Measurements from ENCODE around the gene ZG16B. TPM values are rescaled to one million over a fixed set of nuclear protein-coding genes. Genes with fewer than 3 reads are reported as not detected.

The ZG16B gene
- polyA plus RNA-seq, 1 donor, result 0.48 TPM

GRCh38 chr16:2806286-2806685 lies 23.8 kb upstream of the ZG16B start:
- no peak for DNase-seq

- no peak for DNase-seq
These were observed 21.9 kb upstream of the ZG16B start for GRCh38 chr16:2808181-2808580.

GRCh38 chr16:2809149-2809760 lies 20.8 kb upstream of the ZG16B start:
- no peak for DNase-seq

GRCh38 chr16:2810651-2811050 lies 19.5 kb upstream of the ZG16B start:
- no peak for DNase-seq

GRCh38 chr16:2811703-2812471 lies 18.2 kb upstream of the ZG16B start:
- DNase-seq, result no peak

- no peak for DNase-seq
These were observed 16.3 kb upstream of the ZG16B start for GRCh38 chr16:2813771-2814221.

GRCh38 chr16:2814551-2815298 lies 15.4 kb upstream of the ZG16B start:
- DNase-seq, result no peak

- DNase-seq, result no peak
These were observed 14.8 kb upstream of the ZG16B start for GRCh38 chr16:2815299-2815771.

GRCh38 chr16:2816751-2817339 lies 13.3 kb upstream of the ZG16B start, which contains the start of gene PRSS21:
Gene PRSS21, plus strand, starts transcription at chr16:2817237. Its CDS starts 32 bp downstream, at chr16:2817269.
- DNase-seq, result no peak

- DNase-seq, result no peak
These were observed 12.5 kb upstream of the ZG16B start for GRCh38 chr16:2817340-2818271.

GRCh38 chr16:2818272-2818876 lies 11.7 kb upstream of the ZG16B start:
- no peak for DNase-seq

- no peak for DNase-seq
These were observed 10.7 kb upstream of the ZG16B start for GRCh38 chr16:2819179-2819938.

- no peak for DNase-seq
These were observed 9.9 kb upstream of the ZG16B start for GRCh38 chr16:2819939-2820835.

GRCh38 chr16:2820836-2821486 lies 9.1 kb upstream of the ZG16B start:
- no peak for DNase-seq

GRCh38 chr16:2821487-2822157 lies 8.5 kb upstream of the ZG16B start:
- no peak for DNase-seq

GRCh38 chr16:2822158-2822495 lies 8.0 kb upstream of the ZG16B start:
- no peak for DNase-seq

GRCh38 chr16:2822496-2822895 lies 7.6 kb upstream of the ZG16B start:
- DNase-seq, result no peak

- no peak for DNase-seq
These were observed 5.5 kb upstream of the ZG16B start for GRCh38 chr16:2824626-2825025.

Data from left kidney (tissue), 2 donors.